GM12878 (cell line): ENCODE data around the gene MOCS1.

Experiments used
- CTCF ChIP-seq, 3 experiments: IDR thresholded peaks in 2 of 3; conservative IDR thresholded peaks in 1 of 3; 2 replicates each; pipeline ENCODE4 v1.5.1; 2011; ENCODE audit warnings: low read depth in 3 of 3, low read length in 3 of 3, mild to moderate bottlenecking in 3 of 3, control low read depth in 2 of 3, moderate library complexity in 2 of 3, inconsistent platforms in 1 of 3, mixed read lengths in 1 of 3; ENCODE audit not compliant: control insufficient read depth in 2 of 3, insufficient read depth in 1 of 3; ENCODE audit errors: extremely low read depth in 1 of 3
- HCFC1 ChIP-seq: fragments of 150-350 bp; IDR thresholded peaks from 2 replicates; pipeline ENCODE4 v1.6.1; 2014; ENCODE audit warnings: low read length
- JUND ChIP-seq: IDR thresholded peaks from 2 replicates; pipeline ENCODE4 v1.6.1; 2012; ENCODE audit warnings: low read depth, mild to moderate bottlenecking, low read length, improper control_type of control experiment, moderate library complexity

- no peak for TF ChIP-seq CTCF (IDR thresholded peaks at IDR 0.05 in 2 of 3, conservative IDR thresholded peaks at IDR 0.05 in 1 of 3; ENCODE audit: control insufficient read depth in 2 of 3, extremely low read depth in 1 of 3, insufficient read depth in 1 of 3, low read depth in 3 of 3, low read length in 3 of 3)
- no peak for TF ChIP-seq JUND
- no peak for TF ChIP-seq HCFC1
Measured at GRCh38 chr6:39899554-39900295, 34.5 kb downstream of the MOCS1 start.
